Spleen (tissue), 11 donors: ENCODE measurements around the gene HPS3. TPM values are rescaled to one million over a fixed set of nuclear protein-coding genes. Genes with fewer than 3 reads are reported as not detected.

Source experiments
- DNase-seq: peaks from one replicate; pipeline ENCODE4 v3.0.0-alpha.2; 2020
- H3K27ac ChIP-seq, 8 donors: fragments of 200-600 bp; sonication (generic) in 7 of 8; 1 replicate in 4 of 8; 2 replicates in 4 of 8; pipeline versions ENCODE4 v1.5.0 to v1.8.0; 2016 to 2021; ENCODE audit warnings: inconsistent platforms in 4 of 8, mild to moderate bottlenecking in 4 of 8, moderate library complexity in 1 of 8
- H3K27me3 ChIP-seq, 7 donors: fragments of 200-600 bp; sonication (generic) in 6 of 7; replicated peaks in 1 of 7; 1 replicate in 4 of 7; 2 replicates in 3 of 7; pipeline versions ENCODE4 v1.5.0 to v1.8.0; 2016 to 2021; ENCODE audit warnings: inconsistent platforms in 3 of 7, mild to moderate bottlenecking in 1 of 7
- H3K36me3 ChIP-seq, 6 donors: fragments of 200-600 bp; sonication (generic) in 5 of 6; 1 replicate in 4 of 6; 2 replicates in 2 of 6; pipeline versions ENCODE4 v1.5.0 to v1.8.0; 2016 to 2021; ENCODE audit warnings: inconsistent platforms in 2 of 6
- H3K4me1 ChIP-seq, 6 donors: fragments of 200-600 bp; sonication (generic) in 5 of 6; 1 replicate in 3 of 6; 2 replicates in 3 of 6; pipeline versions ENCODE4 v1.5.0 to v1.8.0; 2016 to 2021; ENCODE audit warnings: inconsistent platforms in 3 of 6
- H3K4me3 ChIP-seq, 8 donors: fragments of 200-600 bp; sonication (generic) in 7 of 8; 1 replicate in 4 of 8; 2 replicates in 4 of 8; pipeline versions ENCODE4 v1.5.0 to v1.8.0; 2016 to 2021; ENCODE audit warnings: inconsistent platforms in 4 of 8, mild to moderate bottlenecking in 4 of 8, moderate library complexity in 2 of 8
- H3K9me3 ChIP-seq, 8 donors: fragments of 200-600 bp; sonication (generic) in 7 of 8; 1 replicate in 4 of 8; 2 replicates in 4 of 8; pipeline versions ENCODE4 v1.5.0 to v1.8.0; 2016 to 2021; ENCODE audit warnings: inconsistent platforms in 4 of 8
- POLR2A ChIP-seq, 3 donors: fragments of 450-650 bp; IDR thresholded peaks; one replicate each; pipeline ENCODE4 v1.5.1; 2017; ENCODE audit warnings: antibody characterized with exemption in 3 of 3, mild to moderate bottlenecking in 1 of 3
- POLR2AphosphoS5 ChIP-seq, 3 donors: sonication (generic); formaldehyde crosslinking; IDR thresholded peaks; one replicate each; pipeline ENCODE4 v1.5.1; 2017; ENCODE audit warnings: antibody characterized with exemption in 3 of 3
- WGBS, 5 donors: extraction: QIAGEN DNeasy Blood & Tissue Kit in 3 of 5; methylation state at CpG; one replicate each; pipeline versions ENCODE4 v1.1.5 to v1.1.7; 2013 to 2018; 5-methylcytosine and 5-hydroxymethylcytosine counted together
- intact Hi-C: fragments of 100-400 bp; cut with DNase I; formaldehyde crosslinking; loops from one replicate; pipeline ENCODE4 v1.15.0; 2023; ENCODE audit warnings: low total_unique reads
- polyA plus RNA-seq, 3 donors: library from polyadenylated mRNA; stranded (reverse); fragments of 200-250 nt; gene quantifications; one replicate each; pipeline ENCODE4 v1.2.1, GENCODE V29; 2013
- total RNA-seq, 7 donors: library from RNA; depleted of rRNA in 3 of 7; stranded (reverse); fragments of >200 nt in 3 of 7; fragmentation: NEBNext Ultra II Directional in 4 of 7; extraction: Animal tissue kit (Norgen Biotek cat#: 25700) in 4 of 7; gene quantifications; one replicate each; pipeline versions ENCODE4 v1.1.0 to v1.2.1, GENCODE V29; 2016 to 2021
- TF ChIP-seq, protein P1 (sequence below), 11 experiments: fragments of 200-600 bp in 7 of 11; fragments of 450-650 bp in 4 of 11; sonication (generic) in 4 of 11; IDR thresholded peaks in 8 of 11; conservative IDR thresholded peaks in 3 of 11; 1 replicate in 7 of 11; 2 replicates in 4 of 11; pipeline versions ENCODE4 v1.4.0 to v1.8.0; 2016 to 2021; ENCODE audit warnings: antibody characterized with exemption in 11 of 11, inconsistent platforms in 4 of 11, mild to moderate bottlenecking in 1 of 11
- donor health status: healthy with polysubstance abuse.
- donor health status: DM: no; HTN: no; CAD: no; lungs with moderate emphysema.
- donor health status: DM: no; HTN: no; CAD: no.
- donor health status: Bipolar disorder and iron deficiency.
- donor health status: healthy.
- donor health status: DM: no; HTN: no; CAD: no.
- donor health status: DM: yes; HTN: yes; CAD: no.

Gene HPS3
- total and polyA plus RNA-seq, 10 donors, result 16.2 to 59.7 (median 40.6) TPM

DNA sequence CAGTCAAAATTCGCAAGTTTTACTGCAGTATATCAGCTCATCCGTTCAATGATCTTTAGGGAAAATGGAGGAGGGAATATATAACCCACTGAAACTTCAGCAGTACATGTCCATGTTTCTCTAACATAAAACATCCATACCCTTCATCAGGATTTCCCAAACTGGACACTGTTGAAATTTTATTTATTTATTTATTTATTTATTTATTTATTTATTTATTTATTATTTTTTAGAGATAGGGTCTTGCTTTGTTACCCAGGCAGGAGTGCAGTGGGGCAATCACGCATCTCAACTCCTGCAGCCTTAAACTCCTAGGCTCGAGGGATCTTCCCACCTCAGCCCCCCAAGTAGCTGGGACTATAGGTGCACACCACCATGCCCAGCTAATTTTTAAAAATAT is 28.3 kb upstream of the HPS3 start:
- H3K36me3 ChIP-seq, result no peaks in the 10 kb centered on the region
- DNase-seq, result no peak
- intact Hi-C loops, result no loop called here
- no peak overlapping the region for H3K4me3 ChIP-seq
- no peaks in the 10 kb centered on the region for H3K4me1 ChIP-seq
- TF ChIP-seq, protein P1, sequence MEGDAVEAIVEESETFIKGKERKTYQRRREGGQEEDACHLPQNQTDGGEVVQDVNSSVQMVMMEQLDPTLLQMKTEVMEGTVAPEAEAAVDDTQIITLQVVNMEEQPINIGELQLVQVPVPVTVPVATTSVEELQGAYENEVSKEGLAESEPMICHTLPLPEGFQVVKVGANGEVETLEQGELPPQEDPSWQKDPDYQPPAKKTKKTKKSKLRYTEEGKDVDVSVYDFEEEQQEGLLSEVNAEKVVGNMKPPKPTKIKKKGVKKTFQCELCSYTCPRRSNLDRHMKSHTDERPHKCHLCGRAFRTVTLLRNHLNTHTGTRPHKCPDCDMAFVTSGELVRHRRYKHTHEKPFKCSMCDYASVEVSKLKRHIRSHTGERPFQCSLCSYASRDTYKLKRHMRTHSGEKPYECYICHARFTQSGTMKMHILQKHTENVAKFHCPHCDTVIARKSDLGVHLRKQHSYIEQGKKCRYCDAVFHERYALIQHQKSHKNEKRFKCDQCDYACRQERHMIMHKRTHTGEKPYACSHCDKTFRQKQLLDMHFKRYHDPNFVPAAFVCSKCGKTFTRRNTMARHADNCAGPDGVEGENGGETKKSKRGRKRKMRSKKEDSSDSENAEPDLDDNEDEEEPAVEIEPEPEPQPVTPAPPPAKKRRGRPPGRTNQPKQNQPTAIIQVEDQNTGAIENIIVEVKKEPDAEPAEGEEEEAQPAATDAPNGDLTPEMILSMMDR (IDR thresholded peaks at IDR 0.05 in 8 of 11, conservative IDR thresholded peaks at IDR 0.05 in 3 of 11), result no peak
- TF ChIP-seq POLR2A (IDR thresholded peaks at IDR 0.05) (no peak), POLR2AphosphoS5 (IDR thresholded peaks at IDR 0.05) (no peak)
- peaks cover 0 to 13% (median 2%) of the 10 kb centered on the region in 8 donors for H3K9me3 ChIP-seq
- no peak overlapping the region for H3K27ac ChIP-seq
- 83 to 96% (median 88%) methylated on average over 4 of the region's 4 CpGs for WGBS, 5 donors
- H3K27me3 ChIP-seq, result no peaks in the 10 kb centered on the region

DNA sequence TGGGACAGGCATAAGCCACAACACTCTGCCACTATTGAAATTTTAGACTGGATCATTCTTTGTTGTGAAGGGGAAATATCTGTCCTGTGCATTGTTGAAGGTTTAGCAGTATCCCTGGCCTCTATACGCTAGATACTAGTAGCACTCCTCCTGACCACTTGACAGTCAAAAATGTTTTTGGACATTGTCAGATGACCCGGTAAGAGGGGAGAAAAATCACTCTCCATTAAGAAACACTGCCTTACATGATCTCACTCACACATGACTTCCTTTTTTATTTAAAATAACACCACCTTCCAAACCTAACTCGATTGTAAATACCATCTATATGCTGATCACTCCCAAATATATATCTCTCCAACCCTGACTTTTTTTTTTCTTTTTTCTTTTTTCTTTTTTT is 27.8 kb upstream of the HPS3 start:
- H3K4me1 ChIP-seq, result no peaks in the 10 kb centered on the region
- no peak overlapping the region for H3K27ac ChIP-seq
- H3K4me3 ChIP-seq, result no peak overlapping the region
- peaks cover 0 to 18% (median 2%) of the 10 kb centered on the region in 8 donors for H3K9me3 ChIP-seq
- H3K27me3 ChIP-seq, result no peaks in the 10 kb centered on the region
- no peaks in the 10 kb centered on the region for H3K36me3 ChIP-seq
- TF ChIP-seq POLR2AphosphoS5 (IDR thresholded peaks at IDR 0.05) (no peak), POLR2A (IDR thresholded peaks at IDR 0.05) (no peak)
- TF ChIP-seq, protein P1 (IDR thresholded peaks at IDR 0.05 in 8 of 11, conservative IDR thresholded peaks at IDR 0.05 in 3 of 11), result no peak
- intact Hi-C loops, result no loop called here
- DNase-seq, result no peak
- WGBS, 5 donors, result 74 to 84% (median 77%) methylated on average over 3 of the region's 3 CpGs

DNA sequence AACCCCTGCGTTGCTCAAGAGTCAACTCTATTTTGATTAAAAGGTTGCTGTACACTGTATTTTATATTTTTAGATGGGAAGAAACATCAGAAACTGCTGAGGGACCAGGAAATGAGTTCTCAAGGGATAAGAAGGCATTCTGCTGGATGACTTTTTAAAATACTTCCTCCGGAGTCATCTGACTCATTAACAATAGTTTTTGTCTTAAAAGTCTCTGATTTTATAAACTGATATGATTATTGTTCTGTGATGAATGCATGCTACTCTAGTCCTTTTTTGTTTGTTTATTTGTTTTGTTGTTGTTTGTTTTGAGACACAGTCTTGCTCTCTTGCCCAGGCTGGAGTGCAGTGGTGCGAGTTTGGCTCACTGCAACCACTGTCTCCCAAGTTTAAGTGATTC is 25.0 kb upstream of the HPS3 start:
- 67 to 82% (median 76%) methylated on average over 3 of the region's 3 CpGs for WGBS, 5 donors
- no peak for TF ChIP-seq POLR2AphosphoS5 (IDR thresholded peaks at IDR 0.05)
- TF ChIP-seq POLR2A (IDR thresholded peaks at IDR 0.05), result no peak
- TF ChIP-seq, protein P1 (IDR thresholded peaks at IDR 0.05 in 8 of 11, conservative IDR thresholded peaks at IDR 0.05 in 3 of 11), result no peak
- Histone ChIP-seq H3K27me3 (no peaks in the 10 kb centered on the region), H3K4me1 (no peaks in the 10 kb centered on the region), H3K9me3 (peaks cover 0 to 22% (median 2%) of the 10 kb centered on the region in 8 donors), H3K27ac (no peak overlapping the region), H3K36me3 (no peaks in the 10 kb centered on the region), H3K4me3 (no peak overlapping the region)
- intact Hi-C loops, result no loop called here
- DNase-seq, result no peak

DNA sequence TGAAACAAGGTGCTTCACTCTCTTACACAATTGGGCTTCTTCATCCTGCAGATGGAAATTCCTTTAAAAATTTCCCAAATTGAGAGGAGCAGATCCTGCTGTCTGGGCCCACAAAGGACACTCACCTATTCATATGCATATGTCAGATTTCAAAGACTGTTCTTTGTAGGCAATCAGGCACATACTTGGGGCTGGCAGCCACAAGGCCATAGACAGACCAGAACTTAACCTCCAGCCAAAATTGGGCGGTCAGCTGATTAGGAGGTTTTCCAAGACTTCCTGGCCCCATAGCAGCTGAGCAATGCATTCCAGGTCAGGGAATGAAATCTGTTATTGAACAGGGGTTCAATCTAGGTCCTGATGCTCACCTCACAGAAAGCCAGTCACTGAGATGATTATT is 15.0 kb upstream of the HPS3 start:
- intact Hi-C loops, result loop anchor here (10.0 kb wide), 1 partner anchor 160 kb away; no protein-coding TSS in a partner anchor
- H3K9me3 ChIP-seq, result no peaks in the 10 kb centered on the region
- TF ChIP-seq, protein P1 (IDR thresholded peaks at IDR 0.05 in 8 of 11, conservative IDR thresholded peaks at IDR 0.05 in 3 of 11), result no peak
- H3K4me1 ChIP-seq, result no peaks in the 10 kb centered on the region
- H3K27ac ChIP-seq, result no peak overlapping the region
- DNase-seq, result no peak
- H3K27me3 ChIP-seq, result no peaks in the 10 kb centered on the region
- H3K4me3 ChIP-seq, result no peak overlapping the region
- no peaks in the 10 kb centered on the region for H3K36me3 ChIP-seq
- 67 to 100% (median 88%) methylated on average over 1 of the region's 1 CpG for WGBS, 5 donors
